ENCODE measurements around the gene TTC29.
"Not testable (repeated sequence)": the region's sequence is repeated elsewhere in the genome, so short reads cannot be mapped to it uniquely, and the experiment has no call there.

Gene TTC29

GRCh38 chr4:146835096-146835495 is 110.6 kb downstream of the TTC29 start:
- no peak overlapping the region for H2AFZ ChIP-seq (ENCODE audit: low read length)
- H3K27me3 ChIP-seq (ENCODE audit: insufficient read depth, low read length) = no peaks in the 10 kb centered on the region
- H3K36me3 ChIP-seq (ENCODE audit: insufficient read depth, low read length) = no peaks in the 10 kb centered on the region
- no peak overlapping the region for H3K27ac ChIP-seq (ENCODE audit: low read depth, low read length, poor library complexity, severe bottlenecking)
- H3K9me2 ChIP-seq (ENCODE audit: low read depth, low read length) = no peaks in the 10 kb centered on the region
- no peaks in the 10 kb centered on the region for H3F3A ChIP-seq (ENCODE audit: insufficient read depth, low read length)
- no peaks in the 10 kb centered on the region for H4K20me1 ChIP-seq (ENCODE audit: insufficient read depth, low read length)
- H3K4me1 ChIP-seq (ENCODE audit: insufficient read depth, low read length, severe bottlenecking) = no peaks in the 10 kb centered on the region
- H3K9ac ChIP-seq (ENCODE audit: low read length) = no peak overlapping the region
- TF ChIP-seq CTCF (IDR thresholded peaks at IDR 0.05; ENCODE audit: low read length) = no peak
- TF ChIP-seq EZH2 (IDR thresholded peaks at IDR 0.05; ENCODE audit: borderline replicate concordance, low read length) = no peak
- no peaks in the 10 kb centered on the region for H3K79me2 ChIP-seq (ENCODE audit: insufficient read depth, low read length)
- no peak overlapping the region for H3K4me3 ChIP-seq (ENCODE audit: low read depth, low read length, poor library complexity, severe bottlenecking)
- no peaks in the 10 kb centered on the region for H3K9me3 ChIP-seq (ENCODE audit: low read length)
- H3K4me2 ChIP-seq (ENCODE audit: low read length) = no peak overlapping the region

DNA sequence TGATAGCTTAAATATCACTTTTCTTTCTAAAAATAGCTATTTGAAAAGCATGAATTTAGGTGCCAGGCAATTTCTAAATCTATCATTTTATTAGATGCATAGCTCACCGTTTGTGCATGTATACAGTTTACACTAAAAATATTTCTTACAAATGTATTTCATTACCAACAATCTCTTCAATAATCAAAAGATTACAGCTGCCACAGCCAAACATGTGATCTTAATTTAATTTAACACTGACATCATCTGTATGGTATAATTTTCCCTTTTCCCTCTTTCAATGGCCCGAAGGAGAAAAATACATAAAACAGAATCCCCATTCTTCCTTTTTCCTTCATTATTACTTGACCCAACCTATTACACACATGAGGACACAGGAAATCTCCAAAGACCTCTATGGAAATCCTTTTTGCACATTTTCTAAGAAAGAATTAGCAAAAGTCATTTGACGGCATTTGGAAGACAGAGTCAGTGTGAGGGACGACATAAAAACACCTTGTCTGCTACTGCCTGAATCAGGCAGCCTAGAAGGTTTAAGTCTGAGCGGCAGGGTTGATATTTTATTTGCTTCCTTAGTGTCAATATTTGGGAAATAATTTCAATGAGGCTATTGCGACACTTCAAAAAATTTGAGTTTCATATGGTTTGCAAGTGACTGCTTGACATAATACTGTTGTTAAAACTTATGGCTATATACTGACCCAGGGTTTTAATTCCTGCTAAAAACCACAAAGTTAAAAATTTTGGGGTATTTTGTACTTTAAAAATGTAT is 111.2 kb downstream of the TTC29 start:
- Histone ChIP-seq H3K79me2 (ENCODE audit: insufficient read depth, low read length) (no peaks in the 10 kb centered on the region), H3K9me3 (ENCODE audit: low read length) (no peaks in the 10 kb centered on the region), H3K27me3 (ENCODE audit: insufficient read depth, low read length) (no peaks in the 10 kb centered on the region), H3K4me3 (ENCODE audit: low read depth, low read length, poor library complexity, severe bottlenecking) (no peak overlapping the region), H3K9me2 (ENCODE audit: low read depth, low read length) (no peaks in the 10 kb centered on the region), H3K36me3 (ENCODE audit: insufficient read depth, low read length) (no peaks in the 10 kb centered on the region), H2AFZ (ENCODE audit: low read length) (no peak overlapping the region), H3K4me2 (ENCODE audit: low read length) (no peak overlapping the region), H3K9ac (ENCODE audit: low read length) (no peak overlapping the region), H3F3A (ENCODE audit: insufficient read depth, low read length) (no peaks in the 10 kb centered on the region), H3K27ac (ENCODE audit: low read depth, low read length, poor library complexity, severe bottlenecking) (no peak overlapping the region), H3K4me1 (ENCODE audit: insufficient read depth, low read length, severe bottlenecking) (no peaks in the 10 kb centered on the region), H4K20me1 (ENCODE audit: insufficient read depth, low read length) (no peaks in the 10 kb centered on the region)
- TF ChIP-seq CTCF (IDR thresholded peaks at IDR 0.05; ENCODE audit: low read length) = no peak
- no peak for TF ChIP-seq EZH2 (IDR thresholded peaks at IDR 0.05; ENCODE audit: borderline replicate concordance, low read length)

- H3K27ac ChIP-seq (ENCODE audit: low read depth, low read length, poor library complexity, severe bottlenecking) = no peak overlapping the region
- no peaks in the 10 kb centered on the region for H3K27me3 ChIP-seq (ENCODE audit: insufficient read depth, low read length)
- no peak overlapping the region for H3K4me3 ChIP-seq (ENCODE audit: low read depth, low read length, poor library complexity, severe bottlenecking)
- H3F3A ChIP-seq (ENCODE audit: insufficient read depth, low read length) = no peaks in the 10 kb centered on the region
- no peaks in the 10 kb centered on the region for H3K79me2 ChIP-seq (ENCODE audit: insufficient read depth, low read length)
- H2AFZ ChIP-seq (ENCODE audit: low read length) = no peak overlapping the region
- TF ChIP-seq EZH2 (IDR thresholded peaks at IDR 0.05; ENCODE audit: borderline replicate concordance, low read length) (no peak), CTCF (IDR thresholded peaks at IDR 0.05; ENCODE audit: low read length) (no peak)
- H3K9ac ChIP-seq (ENCODE audit: low read length) = no peak overlapping the region
- no peaks in the 10 kb centered on the region for H3K4me1 ChIP-seq (ENCODE audit: insufficient read depth, low read length, severe bottlenecking)
- no peaks in the 10 kb centered on the region for H3K9me3 ChIP-seq (ENCODE audit: low read length)
- no peaks in the 10 kb centered on the region for H3K9me2 ChIP-seq (ENCODE audit: low read depth, low read length)
- H4K20me1 ChIP-seq (ENCODE audit: insufficient read depth, low read length) = no peaks in the 10 kb centered on the region
- no peak overlapping the region for H3K4me2 ChIP-seq (ENCODE audit: low read length)
- no peaks in the 10 kb centered on the region for H3K36me3 ChIP-seq (ENCODE audit: insufficient read depth, low read length)
Observed at GRCh38 chr4:146833530-146833929, 112.1 kb downstream of the TTC29 start.

DNA sequence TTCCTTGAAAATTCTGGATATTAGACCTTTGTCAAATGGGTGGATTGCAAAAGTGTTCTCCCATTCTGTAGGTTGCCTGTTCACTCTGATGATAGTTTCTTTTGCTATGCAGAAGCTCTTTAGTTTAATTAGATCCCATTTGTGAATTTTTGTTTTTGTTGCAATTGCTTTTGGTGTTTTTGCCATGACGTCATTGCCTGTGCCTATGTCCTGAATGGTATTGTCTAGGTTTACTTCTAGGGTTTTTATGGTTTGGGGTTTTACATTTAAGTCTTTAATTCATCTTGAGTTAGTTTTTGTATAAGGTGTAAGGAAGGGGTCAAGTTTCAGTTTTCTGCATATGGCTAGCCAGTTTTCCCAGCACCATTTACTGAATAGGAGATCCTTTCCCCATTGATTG is 122.7 kb downstream of the TTC29 start:
- not testable (repeated sequence) for H3K79me2 ChIP-seq (ENCODE audit: insufficient read depth, low read length); H3K9me2 ChIP-seq (ENCODE audit: low read depth, low read length); H3K27me3 ChIP-seq (ENCODE audit: insufficient read depth, low read length); H2AFZ ChIP-seq (ENCODE audit: low read length); H3K4me2 ChIP-seq (ENCODE audit: low read length); H3F3A ChIP-seq (ENCODE audit: insufficient read depth, low read length); H3K9me3 ChIP-seq (ENCODE audit: low read length); H4K20me1 ChIP-seq (ENCODE audit: insufficient read depth, low read length); H3K4me1 ChIP-seq (ENCODE audit: insufficient read depth, low read length, severe bottlenecking); H3K36me3 ChIP-seq (ENCODE audit: insufficient read depth, low read length); H3K4me3 ChIP-seq (ENCODE audit: low read depth, low read length, poor library complexity, severe bottlenecking); H3K27ac ChIP-seq (ENCODE audit: low read depth, low read length, poor library complexity, severe bottlenecking); H3K9ac ChIP-seq (ENCODE audit: low read length)
